Measurements from ENCODE around the gene RPLP2. TPM values are rescaled to one million over a fixed set of nuclear protein-coding genes. Genes with fewer than 3 reads are reported as not detected.

RPLP2 gene
- total and polyA plus RNA-seq, 4 donors, result 1,256 to 1,452 (median 1,343) TPM

GRCh38 chr11:825366-826226 lies 15.8 kb downstream of the RPLP2 start:
- H3K27ac ChIP-seq (ENCODE audit: low read depth in 1 of 2, low read length in 2 of 2), result no peak overlapping the region
- ATAC-seq (ENCODE audit: low FRiP score) (no peak), DNase-seq (no peak)
- H3K4me3 ChIP-seq (ENCODE audit: low read length in 2 of 2), result no peak overlapping the region
- no peaks in the 10 kb centered on the region for H3K27me3 ChIP-seq (ENCODE audit: control insufficient read depth in 1 of 2, insufficient read depth in 2 of 2, low read length in 1 of 2)
- 67 to 69% methylated on average over 11 to 12 of the region's 12 CpGs for WGBS, 2 donors
- intact Hi-C loops (cut with DNase I), result no loop called here
- H3K4me1 ChIP-seq (ENCODE audit: control insufficient read depth in 1 of 2, insufficient read depth in 2 of 2, low read length in 2 of 2), result no peaks in the 10 kb centered on the region
- peaks cover 0 to 6% of the 10 kb centered on the region in 2 donors for H3K36me3 ChIP-seq (ENCODE audit: control insufficient read depth in 1 of 2, insufficient read depth in 2 of 2, low read length in 1 of 2)
- no peaks in the 10 kb centered on the region for H3K9me3 ChIP-seq (ENCODE audit: control insufficient read depth, low read length)

- 80 to 93% methylated on average over 9 of the region's 9 CpGs for WGBS, 2 donors
- no peak overlapping the region for H3K4me3 ChIP-seq (ENCODE audit: low read length in 2 of 2)
- no peaks in the 10 kb centered on the region for H3K9me3 ChIP-seq (ENCODE audit: control insufficient read depth, low read length)
- ATAC-seq (ENCODE audit: low FRiP score) (no peak), DNase-seq (no peak)
- H3K27me3 ChIP-seq (ENCODE audit: control insufficient read depth in 1 of 2, insufficient read depth in 2 of 2, low read length in 1 of 2), result no peaks in the 10 kb centered on the region
- intact Hi-C loops (cut with DNase I), result no loop called here
- H3K27ac ChIP-seq (ENCODE audit: low read depth in 1 of 2, low read length in 2 of 2), result no peak overlapping the region
- H3K4me1 ChIP-seq (ENCODE audit: control insufficient read depth in 1 of 2, insufficient read depth in 2 of 2, low read length in 2 of 2), result no peaks in the 10 kb centered on the region
- H3K36me3 ChIP-seq (ENCODE audit: control insufficient read depth in 1 of 2, insufficient read depth in 2 of 2, low read length in 1 of 2), result peaks cover 0 to 6% of the 10 kb centered on the region in 2 donors
These were observed 16.5 kb downstream of the RPLP2 start for GRCh38 chr11:826227-826621.

- ATAC-seq (ENCODE audit: low FRiP score) (no peak), DNase-seq (no peak)
- Histone ChIP-seq H3K4me1 (ENCODE audit: control insufficient read depth in 1 of 2, insufficient read depth in 2 of 2, low read length in 2 of 2) (no peaks in the 10 kb centered on the region), H3K9me3 (ENCODE audit: control insufficient read depth, low read length) (no peaks in the 10 kb centered on the region), H3K27me3 (ENCODE audit: control insufficient read depth in 1 of 2, insufficient read depth in 2 of 2, low read length in 1 of 2) (no peaks in the 10 kb centered on the region), H3K36me3 (ENCODE audit: control insufficient read depth in 1 of 2, insufficient read depth in 2 of 2, low read length in 1 of 2) (peaks cover 0 to 6% of the 10 kb centered on the region in 2 donors), H3K27ac (ENCODE audit: low read depth in 1 of 2, low read length in 2 of 2) (no peak overlapping the region), H3K4me3 (ENCODE audit: low read length in 2 of 2) (no peak overlapping the region)
- WGBS, 2 donors, result 1 to 2% methylated on average over 22 of the region's 22 CpGs
- intact Hi-C loops (cut with DNase I), result no loop called here
These were observed 17.0 kb downstream of the RPLP2 start for GRCh38 chr11:826836-827145.

GRCh38 chr11:827146-827896 lies 17.6 kb downstream of the RPLP2 start:
- DNase-seq, result no peak
- no peak for ATAC-seq (ENCODE audit: low FRiP score)
- 10 to 12% methylated on average over 52 to 66 of the region's 66 CpGs for WGBS, 2 donors
- Histone ChIP-seq H3K4me1 (ENCODE audit: control insufficient read depth in 1 of 2, insufficient read depth in 2 of 2, low read length in 2 of 2) (no peaks in the 10 kb centered on the region), H3K36me3 (ENCODE audit: control insufficient read depth in 1 of 2, insufficient read depth in 2 of 2, low read length in 1 of 2) (peaks cover 0 to 6% of the 10 kb centered on the region in 2 donors), H3K9me3 (ENCODE audit: control insufficient read depth, low read length) (no peaks in the 10 kb centered on the region), H3K4me3 (ENCODE audit: low read length in 2 of 2) (no peak overlapping the region), H3K27ac (ENCODE audit: low read depth in 1 of 2, low read length in 2 of 2) (no peak overlapping the region), H3K27me3 (ENCODE audit: control insufficient read depth in 1 of 2, insufficient read depth in 2 of 2, low read length in 1 of 2) (no peaks in the 10 kb centered on the region)
- intact Hi-C loops (cut with DNase I), result no loop called here

- intact Hi-C loops (cut with DNase I), result no loop called here
- peaks cover 0 to 6% of the 10 kb centered on the region in 2 donors for H3K36me3 ChIP-seq (ENCODE audit: control insufficient read depth in 1 of 2, insufficient read depth in 2 of 2, low read length in 1 of 2)
- no peak within 1 kb of the TSS for H3K4me3 ChIP-seq (ENCODE audit: low read length in 2 of 2)
- ATAC-seq (ENCODE audit: low FRiP score), result no peak
- H3K4me1 ChIP-seq (ENCODE audit: control insufficient read depth in 1 of 2, insufficient read depth in 2 of 2, low read length in 2 of 2), result no peaks in the 10 kb centered on the region
- no peak for DNase-seq
- 77 to 78% methylated on average over 5 of the region's 5 CpGs for WGBS, 2 donors
- no peaks in the 10 kb centered on the region for H3K27me3 ChIP-seq (ENCODE audit: control insufficient read depth in 1 of 2, insufficient read depth in 2 of 2, low read length in 1 of 2)
- no peaks in the 10 kb centered on the region for H3K9me3 ChIP-seq (ENCODE audit: control insufficient read depth, low read length)
- no peak within 1 kb of the TSS for H3K27ac ChIP-seq (ENCODE audit: low read depth in 1 of 2, low read length in 2 of 2)
These were observed 18.1 kb downstream of the RPLP2 start, which contains the start of gene CRACR2B for GRCh38 chr11:827897-828192. Gene CRACR2B (plus strand): TSS chr11:827919. CDS start chr11:828608, 689 bp downstream.

- no peaks in the 10 kb centered on the region for H3K27me3 ChIP-seq (ENCODE audit: control insufficient read depth in 1 of 2, insufficient read depth in 2 of 2, low read length in 1 of 2)
- no peaks in the 10 kb centered on the region for H3K9me3 ChIP-seq (ENCODE audit: control insufficient read depth, low read length)
- 74 to 77% methylated on average over 21 of the region's 21 CpGs for WGBS, 2 donors
- intact Hi-C loops (cut with DNase I), result no loop called here
- ATAC-seq (ENCODE audit: low FRiP score) (no peak), DNase-seq (no peak)
- no peak overlapping the region for H3K27ac ChIP-seq (ENCODE audit: low read depth in 1 of 2, low read length in 2 of 2)
- H3K4me1 ChIP-seq (ENCODE audit: control insufficient read depth in 1 of 2, insufficient read depth in 2 of 2, low read length in 2 of 2), result no peaks in the 10 kb centered on the region
- H3K36me3 ChIP-seq (ENCODE audit: control insufficient read depth in 1 of 2, insufficient read depth in 2 of 2, low read length in 1 of 2), result peaks cover 0 to 6% of the 10 kb centered on the region in 2 donors
- H3K4me3 ChIP-seq (ENCODE audit: low read length in 2 of 2), result no peak overlapping the region
These were observed 18.9 kb downstream of the RPLP2 start for GRCh38 chr11:828506-829175.

GRCh38 chr11:829176-829846 lies 19.5 kb downstream of the RPLP2 start:
- Histone ChIP-seq H3K4me3 (ENCODE audit: low read length in 2 of 2) (no peak overlapping the region), H3K36me3 (ENCODE audit: control insufficient read depth in 1 of 2, insufficient read depth in 2 of 2, low read length in 1 of 2) (peaks cover 0 to 5% of the 10 kb centered on the region in 2 donors), H3K9me3 (ENCODE audit: control insufficient read depth, low read length) (no peaks in the 10 kb centered on the region), H3K27me3 (ENCODE audit: control insufficient read depth in 1 of 2, insufficient read depth in 2 of 2, low read length in 1 of 2) (no peaks in the 10 kb centered on the region), H3K27ac (ENCODE audit: low read depth in 1 of 2, low read length in 2 of 2) (no peak overlapping the region), H3K4me1 (ENCODE audit: control insufficient read depth in 1 of 2, insufficient read depth in 2 of 2, low read length in 2 of 2) (no peaks in the 10 kb centered on the region)
- DNase-seq (peak in 1 of 2 donors; percentile 78), ATAC-seq (ENCODE audit: low FRiP score) (peak; percentile 23)
- intact Hi-C loops (cut with DNase I), result no loop called here
- WGBS, 2 donors, result 9 to 14% methylated on average over 40 of the region's 40 CpGs

GRCh38 chr11:829847-830294 lies 20.1 kb downstream of the RPLP2 start:
- intact Hi-C loops (cut with DNase I), result no loop called here
- Histone ChIP-seq H3K27me3 (ENCODE audit: control insufficient read depth in 1 of 2, insufficient read depth in 2 of 2, low read length in 1 of 2) (no peaks in the 10 kb centered on the region), H3K4me3 (ENCODE audit: low read length in 2 of 2) (no peak overlapping the region), H3K36me3 (ENCODE audit: control insufficient read depth in 1 of 2, insufficient read depth in 2 of 2, low read length in 1 of 2) (peaks cover 0 to 3% of the 10 kb centered on the region in 2 donors), H3K4me1 (ENCODE audit: control insufficient read depth in 1 of 2, insufficient read depth in 2 of 2, low read length in 2 of 2) (no peaks in the 10 kb centered on the region), H3K27ac (ENCODE audit: low read depth in 1 of 2, low read length in 2 of 2) (no peak overlapping the region), H3K9me3 (ENCODE audit: control insufficient read depth, low read length) (no peaks in the 10 kb centered on the region)
- ATAC-seq (ENCODE audit: low FRiP score) (peak; percentile 0), DNase-seq (no peak)
- 2% methylated on average over 29 to 39 of the region's 39 CpGs for WGBS, 2 donors

All from aorta (tissue), 5 donors.